HepG2 (cell line): ENCODE results near the gene MYO19. TPM values are rescaled to one million over a fixed set of nuclear protein-coding genes. Genes with fewer than 3 reads are reported as not detected.

Experiments
- CHD2 ChIP-seq: IDR thresholded peaks from 2 replicates; pipeline ENCODE4 v1.6.1; 2011; ENCODE audit warnings: low read depth, low read length, improper control_type of control experiment
- PPARG ChIP-seq: conservative IDR thresholded peaks from 2 replicates; pipeline ENCODE4 v1.6.1; 2016; ENCODE audit warnings: missing biosample characterization, missing genetic modification reagents
- SMARCC2 ChIP-seq: fragments of 450-650 bp; IDR thresholded peaks from 2 replicates; pipeline ENCODE4 v1.6.1; 2017; ENCODE audit warnings: antibody characterized with exemption, mild to moderate bottlenecking
- ZNF251 ChIP-seq: sonication (generic); formaldehyde crosslinking; IDR thresholded peaks from 2 replicates; pipeline ENCODE4 v1.9.0; 2021; ENCODE audit warnings: mild to moderate bottlenecking, missing genetic modification reagents
- ZNF382 ChIP-seq: sonication (generic); formaldehyde crosslinking; IDR thresholded peaks from 2 replicates; pipeline ENCODE4 v1.5.0; 2020; ENCODE audit warnings: missing genetic modification reagents, mild to moderate bottlenecking, borderline replicate concordance
- ZNF468 ChIP-seq: sonication (generic); formaldehyde crosslinking; IDR thresholded peaks from 2 replicates; pipeline ENCODE4 v1.8.0; 2022; ENCODE audit warnings: mild to moderate bottlenecking, moderate library complexity, missing genetic modification reagents
- ZNF816 ChIP-seq: sonication (generic); formaldehyde crosslinking; IDR thresholded peaks from 2 replicates; pipeline ENCODE4 v1.8.0; 2022; ENCODE audit warnings: missing genetic modification reagents, mild to moderate bottlenecking, borderline replicate concordance
- polyA plus RNA-seq, 8 experiments: library from polyadenylated mRNA; depleted of rRNA in 3 of 8; stranded (reverse) in 7 of 8; unstranded in 1 of 8; fragments of >200 nt; fragmentation: Illumina TruSeq in 4 of 8; extraction: Trizol in 4 of 8; gene quantifications; 2 replicates each; pipeline versions ENCODE4 v1.2.1 to v1.2.3, GENCODE V29; 2011 to 2016; ENCODE audit warnings: low read depth in 4 of 8, missing spikeins in 1 of 8, mixed read lengths in 1 of 8; ENCODE audit not compliant: insufficient read depth in 1 of 8
- total RNA-seq, 5 experiments: library from RNA; depleted of rRNA; stranded (reverse); fragments of >200 nt; fragmentation: Illumina TruSeq; extraction: Trizol; gene quantifications; 2 replicates each; pipeline ENCODE4 v1.2.3, GENCODE V29; 2016; ENCODE audit warnings: low read depth in 1 of 5
- TF ChIP-seq, protein P1 (sequence below): sonication (generic); formaldehyde crosslinking; IDR thresholded peaks from 2 replicates; pipeline ENCODE4 v1.5.0; 2020; ENCODE audit warnings: missing genetic modification reagents, mild to moderate bottlenecking, borderline replicate concordance
- TF ChIP-seq, protein P2 (sequence below): sonication (generic); formaldehyde crosslinking; IDR thresholded peaks from 2 replicates; pipeline ENCODE4 v1.5.1; 2020; ENCODE audit warnings: mild to moderate bottlenecking, missing genetic modification reagents, borderline replicate concordance
- TF ChIP-seq, protein P3 (sequence below): IDR thresholded peaks from 2 replicates; pipeline ENCODE4 v1.6.1; 2016; ENCODE audit warnings: low read depth
- TF ChIP-seq, protein P4 (sequence below): sonication (generic); formaldehyde crosslinking; IDR thresholded peaks from 2 replicates; pipeline ENCODE4 v1.4.0; 2020; ENCODE audit warnings: mild to moderate bottlenecking, missing genetic modification reagents, borderline replicate concordance

Gene MYO19
- total and polyA plus RNA-seq, 2 of the 13 experiments (the other 11 are each of a cell fraction or from before 2014, with no cell fraction given), result 75.7 to 82.3 TPM

DNA sequence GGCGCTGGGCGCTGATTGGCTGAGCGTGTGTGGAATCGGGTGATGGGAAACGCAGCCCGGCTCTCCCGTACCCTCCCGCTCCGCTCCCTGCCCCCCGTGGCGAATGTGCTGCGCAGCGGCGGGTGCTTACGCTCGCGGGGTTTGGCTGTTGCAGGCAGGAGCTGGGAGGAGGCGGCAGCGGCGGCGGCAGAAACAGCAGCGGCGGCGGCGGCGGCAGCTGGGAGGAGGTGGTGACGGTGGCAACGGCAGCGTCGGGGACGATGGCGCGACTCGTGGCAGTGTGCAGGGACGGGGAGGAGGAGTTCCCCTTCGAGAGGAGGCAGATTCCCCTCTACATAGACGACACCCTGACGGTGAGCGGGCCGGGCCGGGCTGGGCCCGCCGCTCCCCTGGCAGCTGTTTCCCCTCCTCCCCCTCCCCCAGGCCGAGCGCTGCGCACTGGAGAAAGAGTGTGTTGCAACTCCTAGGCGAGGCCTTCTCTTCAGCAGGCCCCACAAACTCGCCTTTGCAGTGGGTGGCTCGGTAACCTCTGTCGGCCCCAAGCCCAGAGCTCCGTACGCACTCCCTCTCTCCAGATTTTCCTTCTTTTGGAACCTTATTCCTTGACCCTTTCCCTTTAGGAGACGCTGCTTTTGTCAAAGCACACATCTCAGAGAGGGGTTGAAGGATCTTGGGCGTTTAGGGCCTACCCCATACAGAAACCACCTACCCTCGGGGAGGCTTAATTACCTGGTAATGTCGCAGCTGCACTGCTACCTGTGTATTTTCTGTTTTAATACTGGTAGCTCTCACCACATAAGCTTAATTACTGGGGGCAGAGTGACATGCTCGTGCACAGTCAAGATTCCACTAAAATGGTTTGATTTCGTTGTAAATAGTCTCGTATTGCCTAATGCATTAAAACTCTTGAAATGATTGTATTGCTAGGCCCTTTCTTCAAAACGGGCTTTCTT lies 11.1 kb upstream of the MYO19 start (continued):
- TF ChIP-seq ZNF251 (CRISPR knock-in tag) (no peak), ZNF816 (0 out of 2 replicates have a peak, but pooled peaks have one; percentile 60), ZNF382 (no peak), SMARCC2 (no peak), CHD2 (peak; percentile 96), ZNF468 (CRISPR knock-in tag) (no peak; the same call in 1 of the 2 replicates), PPARG (no peak)
- TF ChIP-seq, protein P1, sequence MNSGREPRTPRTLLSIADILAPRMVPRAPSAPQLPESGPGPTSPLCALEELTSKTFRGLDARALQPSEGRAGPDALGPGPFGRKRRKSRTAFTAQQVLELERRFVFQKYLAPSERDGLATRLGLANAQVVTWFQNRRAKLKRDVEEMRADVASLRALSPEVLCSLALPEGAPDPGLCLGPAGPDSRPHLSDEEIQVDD (CRISPR knock-in tag), result no peak
- TF ChIP-seq, protein P2, sequence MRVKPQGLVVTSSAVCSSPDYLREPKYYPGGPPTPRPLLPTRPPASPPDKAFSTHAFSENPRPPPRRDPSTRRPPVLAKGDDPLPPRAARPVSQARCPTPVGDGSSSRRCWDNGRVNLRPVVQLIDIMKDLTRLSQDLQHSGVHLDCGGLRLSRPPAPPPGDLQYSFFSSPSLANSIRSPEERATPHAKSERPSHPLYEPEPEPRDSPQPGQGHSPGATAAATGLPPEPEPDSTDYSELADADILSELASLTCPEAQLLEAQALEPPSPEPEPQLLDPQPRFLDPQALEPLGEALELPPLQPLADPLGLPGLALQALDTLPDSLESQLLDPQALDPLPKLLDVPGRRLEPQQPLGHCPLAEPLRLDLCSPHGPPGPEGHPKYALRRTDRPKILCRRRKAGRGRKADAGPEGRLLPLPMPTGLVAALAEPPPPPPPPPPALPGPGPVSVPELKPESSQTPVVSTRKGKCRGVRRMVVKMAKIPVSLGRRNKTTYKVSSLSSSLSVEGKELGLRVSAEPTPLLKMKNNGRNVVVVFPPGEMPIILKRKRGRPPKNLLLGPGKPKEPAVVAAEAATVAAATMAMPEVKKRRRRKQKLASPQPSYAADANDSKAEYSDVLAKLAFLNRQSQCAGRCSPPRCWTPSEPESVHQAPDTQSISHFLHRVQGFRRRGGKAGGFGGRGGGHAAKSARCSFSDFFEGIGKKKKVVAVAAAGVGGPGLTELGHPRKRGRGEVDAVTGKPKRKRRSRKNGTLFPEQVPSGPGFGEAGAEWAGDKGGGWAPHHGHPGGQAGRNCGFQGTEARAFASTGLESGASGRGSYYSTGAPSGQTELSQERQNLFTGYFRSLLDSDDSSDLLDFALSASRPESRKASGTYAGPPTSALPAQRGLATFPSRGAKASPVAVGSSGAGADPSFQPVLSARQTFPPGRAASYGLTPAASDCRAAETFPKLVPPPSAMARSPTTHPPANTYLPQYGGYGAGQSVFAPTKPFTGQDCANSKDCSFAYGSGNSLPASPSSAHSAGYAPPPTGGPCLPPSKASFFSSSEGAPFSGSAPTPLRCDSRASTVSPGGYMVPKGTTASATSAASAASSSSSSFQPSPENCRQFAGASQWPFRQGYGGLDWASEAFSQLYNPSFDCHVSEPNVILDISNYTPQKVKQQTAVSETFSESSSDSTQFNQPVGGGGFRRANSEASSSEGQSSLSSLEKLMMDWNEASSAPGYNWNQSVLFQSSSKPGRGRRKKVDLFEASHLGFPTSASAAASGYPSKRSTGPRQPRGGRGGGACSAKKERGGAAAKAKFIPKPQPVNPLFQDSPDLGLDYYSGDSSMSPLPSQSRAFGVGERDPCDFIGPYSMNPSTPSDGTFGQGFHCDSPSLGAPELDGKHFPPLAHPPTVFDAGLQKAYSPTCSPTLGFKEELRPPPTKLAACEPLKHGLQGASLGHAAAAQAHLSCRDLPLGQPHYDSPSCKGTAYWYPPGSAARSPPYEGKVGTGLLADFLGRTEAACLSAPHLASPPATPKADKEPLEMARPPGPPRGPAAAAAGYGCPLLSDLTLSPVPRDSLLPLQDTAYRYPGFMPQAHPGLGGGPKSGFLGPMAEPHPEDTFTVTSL (CRISPR knock-in tag), result no peak
- TF ChIP-seq, protein P3, sequence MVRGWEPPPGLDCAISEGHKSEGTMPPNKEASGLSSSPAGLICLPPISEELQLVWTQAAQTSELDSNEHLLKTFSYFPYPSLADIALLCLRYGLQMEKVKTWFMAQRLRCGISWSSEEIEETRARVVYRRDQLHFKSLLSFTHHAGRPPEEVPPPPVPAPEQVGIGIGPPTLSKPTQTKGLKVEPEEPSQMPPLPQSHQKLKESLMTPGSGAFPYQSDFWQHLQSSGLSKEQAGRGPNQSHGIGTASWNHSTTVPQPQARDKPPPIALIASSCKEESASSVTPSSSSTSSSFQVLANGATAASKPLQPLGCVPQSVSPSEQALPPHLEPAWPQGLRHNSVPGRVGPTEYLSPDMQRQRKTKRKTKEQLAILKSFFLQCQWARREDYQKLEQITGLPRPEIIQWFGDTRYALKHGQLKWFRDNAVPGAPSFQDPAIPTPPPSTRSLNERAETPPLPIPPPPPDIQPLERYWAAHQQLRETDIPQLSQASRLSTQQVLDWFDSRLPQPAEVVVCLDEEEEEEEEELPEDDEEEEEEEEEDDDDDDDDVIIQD (CRISPR knock-in tag), result no peak; the same call in 1 of the 2 replicates
- TF ChIP-seq, protein P4, sequence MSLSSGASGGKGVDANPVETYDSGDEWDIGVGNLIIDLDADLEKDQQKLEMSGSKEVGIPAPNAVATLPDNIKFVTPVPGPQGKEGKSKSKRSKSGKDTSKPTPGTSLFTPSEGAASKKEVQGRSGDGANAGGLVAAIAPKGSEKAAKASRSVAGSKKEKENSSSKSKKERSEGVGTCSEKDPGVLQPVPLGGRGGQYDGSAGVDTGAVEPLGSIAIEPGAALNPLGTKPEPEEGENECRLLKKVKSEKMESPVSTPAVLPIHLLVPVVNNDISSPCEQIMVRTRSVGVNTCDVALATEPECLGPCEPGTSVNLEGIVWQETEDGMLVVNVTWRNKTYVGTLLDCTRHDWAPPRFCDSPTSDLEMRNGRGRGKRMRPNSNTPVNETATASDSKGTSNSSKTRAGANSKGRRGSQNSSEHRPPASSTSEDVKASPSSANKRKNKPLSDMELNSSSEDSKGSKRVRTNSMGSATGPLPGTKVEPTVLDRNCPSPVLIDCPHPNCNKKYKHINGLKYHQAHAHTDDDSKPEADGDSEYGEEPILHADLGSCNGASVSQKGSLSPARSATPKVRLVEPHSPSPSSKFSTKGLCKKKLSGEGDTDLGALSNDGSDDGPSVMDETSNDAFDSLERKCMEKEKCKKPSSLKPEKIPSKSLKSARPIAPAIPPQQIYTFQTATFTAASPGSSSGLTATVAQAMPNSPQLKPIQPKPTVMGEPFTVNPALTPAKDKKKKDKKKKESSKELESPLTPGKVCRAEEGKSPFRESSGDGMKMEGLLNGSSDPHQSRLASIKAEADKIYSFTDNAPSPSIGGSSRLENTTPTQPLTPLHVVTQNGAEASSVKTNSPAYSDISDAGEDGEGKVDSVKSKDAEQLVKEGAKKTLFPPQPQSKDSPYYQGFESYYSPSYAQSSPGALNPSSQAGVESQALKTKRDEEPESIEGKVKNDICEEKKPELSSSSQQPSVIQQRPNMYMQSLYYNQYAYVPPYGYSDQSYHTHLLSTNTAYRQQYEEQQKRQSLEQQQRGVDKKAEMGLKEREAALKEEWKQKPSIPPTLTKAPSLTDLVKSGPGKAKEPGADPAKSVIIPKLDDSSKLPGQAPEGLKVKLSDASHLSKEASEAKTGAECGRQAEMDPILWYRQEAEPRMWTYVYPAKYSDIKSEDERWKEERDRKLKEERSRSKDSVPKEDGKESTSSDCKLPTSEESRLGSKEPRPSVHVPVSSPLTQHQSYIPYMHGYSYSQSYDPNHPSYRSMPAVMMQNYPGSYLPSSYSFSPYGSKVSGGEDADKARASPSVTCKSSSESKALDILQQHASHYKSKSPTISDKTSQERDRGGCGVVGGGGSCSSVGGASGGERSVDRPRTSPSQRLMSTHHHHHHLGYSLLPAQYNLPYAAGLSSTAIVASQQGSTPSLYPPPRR (CRISPR knock-in tag), result peak; percentile 48
